ENCODE data around the gene MRPL45.

Gene MRPL45

GRCh38 chr17:38330941-38331411, 34.0 kb downstream of the MRPL45 start:
- H3K9me3 ChIP-seq (ENCODE audit: severe bottlenecking): no peaks in the 10 kb centered on the region
- H3K27me3 ChIP-seq (ENCODE audit: insufficient read depth, low read depth, severe bottlenecking): no peaks in the 10 kb centered on the region
- TF ChIP-seq CTCF (IDR thresholded peaks at IDR 0.05; ENCODE audit: low read depth, low read length): no peak
- no peaks in the 10 kb centered on the region for H3K36me3 ChIP-seq
- no peak for DNase-seq
- no peak overlapping the region for H3K27ac ChIP-seq
- H3K4me3 ChIP-seq (ENCODE audit: low read depth, low read length): no peak overlapping the region

GRCh38 chr17:38332735-38333134, 35.8 kb downstream of the MRPL45 start:
- TF ChIP-seq CTCF (IDR thresholded peaks at IDR 0.05; ENCODE audit: low read depth, low read length): no peak
- H3K9me3 ChIP-seq (ENCODE audit: severe bottlenecking): no peaks in the 10 kb centered on the region
- H3K27ac ChIP-seq: no peak overlapping the region
- no peak overlapping the region for H3K4me3 ChIP-seq (ENCODE audit: low read depth, low read length)
- no peaks in the 10 kb centered on the region for H3K36me3 ChIP-seq
- DNase-seq: no peak
- no peaks in the 10 kb centered on the region for H3K27me3 ChIP-seq (ENCODE audit: insufficient read depth, low read depth, severe bottlenecking)

- H3K27me3 ChIP-seq (ENCODE audit: insufficient read depth, low read depth, severe bottlenecking): no peaks in the 10 kb centered on the region
- H3K9me3 ChIP-seq (ENCODE audit: severe bottlenecking): no peaks in the 10 kb centered on the region
- H3K4me3 ChIP-seq (ENCODE audit: low read depth, low read length): no peak overlapping the region
- H3K36me3 ChIP-seq: no peaks in the 10 kb centered on the region
- peak; percentile 82 for DNase-seq
- no peak overlapping the region for H3K27ac ChIP-seq
- peak; percentile 92 for TF ChIP-seq CTCF (IDR thresholded peaks at IDR 0.05; ENCODE audit: low read depth, low read length)
Observed at GRCh38 chr17:38333635-38334295, 36.8 kb downstream of the MRPL45 start.

GRCh38 chr17:38334480-38335364, 37.8 kb downstream of the MRPL45 start:
- no peaks in the 10 kb centered on the region for H3K36me3 ChIP-seq
- H3K9me3 ChIP-seq (ENCODE audit: severe bottlenecking): no peaks in the 10 kb centered on the region
- H3K4me3 ChIP-seq (ENCODE audit: low read depth, low read length): no peak overlapping the region
- no peak for TF ChIP-seq CTCF (IDR thresholded peaks at IDR 0.05; ENCODE audit: low read depth, low read length)
- no peaks in the 10 kb centered on the region for H3K27me3 ChIP-seq (ENCODE audit: insufficient read depth, low read depth, severe bottlenecking)
- no peak for DNase-seq
- H3K27ac ChIP-seq: no peak overlapping the region

- no peak for DNase-seq
- Histone ChIP-seq H3K27ac (no peak overlapping the region), H3K36me3 (no peaks in the 10 kb centered on the region), H3K4me3 (ENCODE audit: low read depth, low read length) (no peak overlapping the region), H3K9me3 (ENCODE audit: severe bottlenecking) (no peaks in the 10 kb centered on the region), H3K27me3 (ENCODE audit: insufficient read depth, low read depth, severe bottlenecking) (no peaks in the 10 kb centered on the region)
- no peak for TF ChIP-seq CTCF (IDR thresholded peaks at IDR 0.05; ENCODE audit: low read depth, low read length)
Observed at GRCh38 chr17:38336838-38337237, 39.9 kb downstream of the MRPL45 start.

All from WERI-Rb-1 (cell line).